Left renal pelvis (tissue), 4 donors: ENCODE measurements around the gene RPL21. TPM values are rescaled to one million over a fixed set of nuclear protein-coding genes. Genes with fewer than 3 reads are reported as not detected.
A peak's percentile ranks its signal among the peaks of the same experiment; 100 is the strongest.

Experiments used
- DNase-seq, 4 donors: peaks; one replicate each; pipeline ENCODE4 v3.0.0-alpha.2; 2013; ENCODE audit warnings: low read depth in 4 of 4, low spot score in 3 of 4
- polyA plus RNA-seq, 4 donors: library from polyadenylated mRNA; unstranded; fragments of 120-200 nt; gene quantifications; one replicate each; pipeline ENCODE4 v1.2.1, GENCODE V29; 2013; ENCODE audit not compliant: insufficient read length in 4 of 4

The RPL21 gene
- polyA plus RNA-seq, 4 donors, result 650 to 1,049 (median 770) TPM

GRCh38 chr13:27257648-27258253, 6.4 kb downstream of the RPL21 start:
- DNase-seq, result no peak

- DNase-seq, result no peak
Observed at GRCh38 chr13:27258637-27259386, 7.5 kb downstream of the RPL21 start.

GRCh38 chr13:27259831-27260230, 8.5 kb downstream of the RPL21 start:
- DNase-seq, result no peak

- DNase-seq, result no peak
Observed at GRCh38 chr13:27261396-27261795, 10.0 kb downstream of the RPL21 start.

- no peak for DNase-seq
Observed at GRCh38 chr13:27263438-27263837, 12.1 kb downstream of the RPL21 start.

GRCh38 chr13:27264181-27264580, 12.8 kb downstream of the RPL21 start:
- no peak for DNase-seq

GRCh38 chr13:27264648-27265047, 13.3 kb downstream of the RPL21 start:
- DNase-seq, result no peak

- no peak for DNase-seq
Observed at GRCh38 chr13:27266917-27267316, 15.6 kb downstream of the RPL21 start.

- no peak for DNase-seq
Observed at GRCh38 chr13:27267596-27267995, 16.2 kb downstream of the RPL21 start.

GRCh38 chr13:27269114-27269665, 17.8 kb downstream of the RPL21 start:
- no peak for DNase-seq

GRCh38 chr13:27270594-27271520, 19.5 kb downstream of the RPL21 start, which contains the start of gene RASL11A:
Gene RASL11A, plus strand, starts transcription at chr13:27270830. Its CDS starts 115 bp downstream, at chr13:27270945.
- peak in 2 of 4 donors; percentile 69 to 70 for DNase-seq

- DNase-seq, result no peak
Observed at GRCh38 chr13:27271570-27272096, 20.3 kb downstream of the RPL21 start.

GRCh38 chr13:27273658-27274425, 22.5 kb downstream of the RPL21 start:
- no peak for DNase-seq

- DNase-seq, result no peak
Observed at GRCh38 chr13:27274631-27275030, 23.3 kb downstream of the RPL21 start.

GRCh38 chr13:27276188-27276587, 24.8 kb downstream of the RPL21 start:
- DNase-seq, result no peak

- DNase-seq, result no peak
Observed at GRCh38 chr13:27279506-27279905, 28.1 kb downstream of the RPL21 start.

GRCh38 chr13:27280009-27280656, 28.8 kb downstream of the RPL21 start:
- DNase-seq, result no peak

- no peak for DNase-seq
Observed at GRCh38 chr13:27280841-27281240, 29.5 kb downstream of the RPL21 start.

GRCh38 chr13:27281420-27281819, 30.1 kb downstream of the RPL21 start:
- no peak for DNase-seq
